AG10803 (cell line): ENCODE data around the gene IL17C.

Experiments
- DNase-seq: peaks from one replicate; pipeline ENCODE4 v3.0.0; 2010; ENCODE audit warnings: low read depth
- H3K4me3 ChIP-seq: 2 replicates; pipeline ENCODE4 v1.5.1; 2011; ENCODE audit warnings: mild to moderate bottlenecking, low read length, control low read depth
- TF ChIP-seq, protein P1 (sequence below): conservative IDR thresholded peaks from 2 replicates; pipeline ENCODE4 v1.5.1; 2011; ENCODE audit warnings: mild to moderate bottlenecking, low read length, control low read depth, inconsistent platforms

The IL17C gene, protein sequence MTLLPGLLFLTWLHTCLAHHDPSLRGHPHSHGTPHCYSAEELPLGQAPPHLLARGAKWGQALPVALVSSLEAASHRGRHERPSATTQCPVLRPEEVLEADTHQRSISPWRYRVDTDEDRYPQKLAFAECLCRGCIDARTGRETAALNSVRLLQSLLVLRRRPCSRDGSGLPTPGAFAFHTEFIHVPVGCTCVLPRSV

DNA sequence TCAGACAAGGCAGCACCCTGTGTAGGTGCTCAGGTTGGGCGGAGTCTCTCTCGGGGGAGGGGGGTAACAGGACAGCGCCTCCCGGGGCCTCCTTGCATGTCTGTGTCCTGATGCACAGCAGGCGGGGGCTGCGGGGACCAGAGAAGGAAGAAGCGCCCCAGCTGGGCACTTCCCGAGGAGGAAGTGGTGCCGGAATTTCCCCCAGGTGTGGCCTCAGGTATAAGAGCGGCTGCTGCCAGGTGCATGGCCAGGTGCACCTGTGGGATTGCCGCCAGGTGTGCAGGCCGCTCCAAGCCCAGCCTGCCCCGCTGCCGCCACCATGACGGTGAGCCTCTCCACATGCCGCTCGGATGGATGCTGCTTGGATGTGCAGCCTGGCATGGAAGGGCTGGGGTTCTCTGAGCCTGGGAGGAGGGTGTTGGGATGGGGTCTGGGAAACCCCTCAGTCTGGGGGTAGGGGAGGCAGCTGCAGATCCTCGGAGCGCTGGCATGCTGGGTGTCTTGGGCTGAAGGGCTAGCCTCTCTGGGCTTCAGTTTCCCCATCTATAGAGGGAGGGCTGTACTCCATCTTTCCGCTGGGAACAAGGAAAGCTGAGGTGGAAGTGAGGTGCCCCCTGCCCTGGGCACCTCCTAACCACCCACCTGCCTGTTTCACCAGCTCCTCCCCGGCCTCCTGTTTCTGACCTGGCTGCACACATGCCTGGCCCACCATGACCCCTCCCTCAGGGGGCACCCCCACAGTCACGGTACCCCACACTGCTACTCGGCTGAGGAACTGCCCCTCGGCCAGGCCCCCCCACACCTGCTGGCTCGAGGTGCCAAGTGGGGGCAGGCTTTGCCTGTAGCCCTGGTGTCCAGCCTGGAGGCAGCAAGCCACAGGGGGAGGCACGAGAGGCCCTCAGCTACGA, at the start of gene IL17C:
Gene IL17C (plus strand): TSS at position 250 of the 908 bp plus-strand sequence. CDS start 70 bp downstream, at position 320.
- H3K4me3 ChIP-seq = no peak within 1 kb of the TSS
- DNase-seq = no peak
- TF ChIP-seq, protein P1, sequence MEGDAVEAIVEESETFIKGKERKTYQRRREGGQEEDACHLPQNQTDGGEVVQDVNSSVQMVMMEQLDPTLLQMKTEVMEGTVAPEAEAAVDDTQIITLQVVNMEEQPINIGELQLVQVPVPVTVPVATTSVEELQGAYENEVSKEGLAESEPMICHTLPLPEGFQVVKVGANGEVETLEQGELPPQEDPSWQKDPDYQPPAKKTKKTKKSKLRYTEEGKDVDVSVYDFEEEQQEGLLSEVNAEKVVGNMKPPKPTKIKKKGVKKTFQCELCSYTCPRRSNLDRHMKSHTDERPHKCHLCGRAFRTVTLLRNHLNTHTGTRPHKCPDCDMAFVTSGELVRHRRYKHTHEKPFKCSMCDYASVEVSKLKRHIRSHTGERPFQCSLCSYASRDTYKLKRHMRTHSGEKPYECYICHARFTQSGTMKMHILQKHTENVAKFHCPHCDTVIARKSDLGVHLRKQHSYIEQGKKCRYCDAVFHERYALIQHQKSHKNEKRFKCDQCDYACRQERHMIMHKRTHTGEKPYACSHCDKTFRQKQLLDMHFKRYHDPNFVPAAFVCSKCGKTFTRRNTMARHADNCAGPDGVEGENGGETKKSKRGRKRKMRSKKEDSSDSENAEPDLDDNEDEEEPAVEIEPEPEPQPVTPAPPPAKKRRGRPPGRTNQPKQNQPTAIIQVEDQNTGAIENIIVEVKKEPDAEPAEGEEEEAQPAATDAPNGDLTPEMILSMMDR = no peak

DNA sequence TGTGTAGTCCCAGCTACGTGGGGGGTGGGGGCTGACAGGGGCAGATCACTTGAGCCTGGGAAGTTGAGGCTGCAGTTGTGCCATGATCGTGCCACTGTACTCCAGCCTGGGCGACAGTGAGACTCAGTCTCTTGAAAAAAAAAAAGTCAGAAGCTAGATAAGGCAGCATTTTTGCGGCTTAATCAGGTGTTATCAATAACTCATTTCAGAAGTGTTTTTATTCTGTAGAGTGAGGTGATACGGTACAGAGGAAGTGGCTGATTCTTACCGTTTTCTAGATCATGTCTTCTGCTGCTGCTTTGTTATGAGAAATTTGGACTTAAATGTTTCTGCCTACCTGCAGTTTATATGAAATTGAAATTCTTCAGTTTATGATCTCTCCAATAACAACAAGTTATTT, 49.6 kb upstream of the IL17C start:
- no peak for DNase-seq
- TF ChIP-seq, protein P1 = no peak

DNA sequence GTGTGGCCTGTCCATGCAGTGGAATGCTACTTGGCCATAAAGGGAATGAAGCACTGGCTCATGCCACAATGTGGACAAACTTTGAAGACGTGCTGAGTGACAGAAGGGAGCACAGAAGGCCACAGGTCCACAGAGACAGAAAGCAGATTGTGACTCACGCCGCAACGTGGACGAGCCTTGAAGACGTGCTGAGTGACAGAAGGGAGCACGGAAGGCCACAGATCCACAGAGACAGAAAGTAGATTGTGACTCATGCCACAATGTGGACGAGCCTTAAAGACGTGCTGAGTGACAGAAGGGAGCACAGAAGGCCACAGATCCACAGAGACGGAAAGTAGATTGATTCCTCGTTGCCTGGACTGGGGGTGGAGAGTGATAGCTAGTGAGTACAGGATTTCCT, 48.9 kb upstream of the IL17C start:
- no peak overlapping the region for H3K4me3 ChIP-seq
- no peak for DNase-seq
- TF ChIP-seq, protein P1 = no peak

More for the DNA sequence above, 49.6 kb upstream of the IL17C start:
- H3K4me3 ChIP-seq = no peak overlapping the region

DNA sequence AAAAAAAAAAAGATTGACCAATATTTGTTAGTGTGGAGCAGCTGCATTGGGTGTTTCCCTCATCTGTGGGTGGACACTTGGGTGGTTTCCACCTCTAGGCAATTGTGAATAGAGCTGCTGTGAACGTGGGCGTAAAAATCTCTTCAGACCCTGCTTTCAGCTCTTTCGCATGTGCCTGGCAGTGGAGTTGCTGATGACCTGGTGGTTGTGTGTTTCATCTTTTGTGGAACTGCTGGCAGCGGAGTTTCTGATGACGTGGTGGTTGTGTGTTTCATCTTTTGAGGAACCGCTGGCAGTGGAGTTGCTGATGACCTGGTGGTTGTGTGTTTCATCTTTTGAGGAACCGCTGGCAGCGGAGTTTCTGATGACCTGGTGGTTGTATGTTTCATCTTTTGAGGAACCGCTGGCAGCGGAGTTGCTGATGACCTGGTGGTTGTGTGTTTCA, 46.8 kb upstream of the IL17C start:
- TF ChIP-seq, protein P1 = no peak
- peak; percentile 41 for DNase-seq
- H3K4me3 ChIP-seq = no peak overlapping the region

DNA sequence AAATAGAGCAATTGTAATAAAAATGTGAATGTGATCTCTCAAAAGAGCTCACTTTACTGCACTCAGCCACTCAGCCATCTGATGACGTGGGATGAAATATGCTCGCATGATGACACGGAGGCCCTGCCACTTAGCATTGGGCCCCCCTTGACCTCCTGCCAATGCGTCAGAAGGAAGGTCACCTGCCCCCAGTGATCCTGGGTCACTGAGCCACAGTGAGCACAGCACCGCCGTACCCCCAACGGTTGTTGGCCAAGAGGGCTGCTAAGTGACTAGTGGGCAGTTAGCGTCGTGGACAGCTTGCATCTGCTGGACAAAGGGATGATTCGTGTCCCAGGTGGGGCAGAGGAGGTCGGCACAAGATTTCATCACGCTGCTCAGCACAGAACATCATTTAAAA, 45.3 kb upstream of the IL17C start:
- TF ChIP-seq, protein P1 = no peak
- no peak for DNase-seq
- H3K4me3 ChIP-seq = no peak overlapping the region

DNA sequence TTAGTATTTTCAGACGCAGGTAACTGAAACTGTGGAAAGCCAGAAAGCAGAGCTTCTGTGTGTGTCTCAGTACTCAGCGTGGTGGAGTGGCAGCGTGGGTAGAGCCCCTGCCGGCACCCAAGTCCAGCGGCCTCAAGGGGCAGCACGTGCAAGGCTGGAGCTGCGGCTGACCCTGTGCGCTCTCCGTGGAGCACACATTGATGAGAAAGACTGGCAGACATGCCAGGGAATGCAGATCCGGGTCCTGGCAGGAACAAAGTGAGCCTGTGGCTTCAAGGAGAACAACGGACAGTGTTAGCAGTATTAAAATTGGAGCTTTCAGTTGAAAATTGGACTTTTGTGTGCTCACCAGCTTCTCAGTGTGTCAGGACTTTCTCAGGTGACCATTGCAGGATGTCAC, 44.9 kb upstream of the IL17C start:
- TF ChIP-seq, protein P1 = no peak
- DNase-seq = no peak

More for the DNA sequence above, 44.9 kb upstream of the IL17C start:
- no peak overlapping the region for H3K4me3 ChIP-seq
